ENCODE data around the gene UNC5CL.

Gene UNC5CL

GRCh38 chr6:41083072-41083471, 44.1 kb upstream of the UNC5CL start:
- no peak overlapping the region for H3K9ac ChIP-seq (ENCODE audit: low read length)
- H3K9me2 ChIP-seq (replicated peaks; ENCODE audit: insufficient read depth, low read length), result no peaks in the 10 kb centered on the region
- 0 out of 2 replicates have a peak, but pooled peaks cover 8% of the 10 kb centered on the region for H3F3A ChIP-seq (ENCODE audit: insufficient read depth)
- no peak overlapping the region for H3K27ac ChIP-seq (ENCODE audit: low read depth, low read length)
- no peak overlapping the region for H2AFZ ChIP-seq (ENCODE audit: low read depth, low read length, severe bottlenecking)
- peaks cover 44% of the 10 kb centered on the region for H3K79me2 ChIP-seq (ENCODE audit: insufficient read depth, low read length)
- no peaks in the 10 kb centered on the region for H3K27me3 ChIP-seq (ENCODE audit: low read length)
- H3K4me3 ChIP-seq (ENCODE audit: insufficient read depth, low read length, poor library complexity, severe bottlenecking), result no peak overlapping the region
- H4K20me1 ChIP-seq (ENCODE audit: low read depth, low read length), result no peaks in the 10 kb centered on the region
- no peak for TF ChIP-seq EZH2phosphoT487 (conservative IDR thresholded peaks at IDR 0.05; ENCODE audit: low read length)
- TF ChIP-seq CTCF (IDR thresholded peaks at IDR 0.05; ENCODE audit: insufficient read depth, low read length, poor library complexity, severe bottlenecking), result no peak
- H3K4me2 ChIP-seq (ENCODE audit: low read depth, low read length, poor library complexity, severe bottlenecking), result no peak overlapping the region
- H3K36me3 ChIP-seq (ENCODE audit: low read length), result peaks cover 77% of the 10 kb centered on the region
- no peaks in the 10 kb centered on the region for H3K9me3 ChIP-seq (ENCODE audit: insufficient read depth, low read length)

- H3K79me2 ChIP-seq (ENCODE audit: insufficient read depth, low read length), result peaks cover 63% of the 10 kb centered on the region
- no peaks in the 10 kb centered on the region for H3K27me3 ChIP-seq (ENCODE audit: low read length)
- no peaks in the 10 kb centered on the region for H3K9me3 ChIP-seq (ENCODE audit: insufficient read depth, low read length)
- no peak overlapping the region for H2AFZ ChIP-seq (ENCODE audit: low read depth, low read length, severe bottlenecking)
- peaks cover 56% of the 10 kb centered on the region for H3K36me3 ChIP-seq (ENCODE audit: low read length)
- no peaks in the 10 kb centered on the region for H3K9me2 ChIP-seq (replicated peaks; ENCODE audit: insufficient read depth, low read length)
- H4K20me1 ChIP-seq (ENCODE audit: low read depth, low read length), result no peaks in the 10 kb centered on the region
- H3K27ac ChIP-seq (ENCODE audit: low read depth, low read length), result peak overlapping the region; percentile 38; the same call in 1 of the 2 replicates
- no peak overlapping the region for H3K4me3 ChIP-seq (ENCODE audit: insufficient read depth, low read length, poor library complexity, severe bottlenecking)
- H3K4me2 ChIP-seq (ENCODE audit: low read depth, low read length, poor library complexity, severe bottlenecking), result peak overlapping the region; percentile 5
- TF ChIP-seq EZH2phosphoT487 (conservative IDR thresholded peaks at IDR 0.05; ENCODE audit: low read length) (no peak), CTCF (IDR thresholded peaks at IDR 0.05; ENCODE audit: insufficient read depth, low read length, poor library complexity, severe bottlenecking) (no peak)
- peaks cover 21% of the 10 kb centered on the region for H3F3A ChIP-seq (ENCODE audit: insufficient read depth)
- no peak overlapping the region for H3K9ac ChIP-seq (ENCODE audit: low read length)
These were observed 41.6 kb upstream of the UNC5CL start for GRCh38 chr6:41080621-41081020.

- H3K4me3 ChIP-seq (ENCODE audit: insufficient read depth, low read length, poor library complexity, severe bottlenecking), result no peak overlapping the region
- peaks cover 42% of the 10 kb centered on the region for H3K36me3 ChIP-seq (ENCODE audit: low read length)
- no peak overlapping the region for H2AFZ ChIP-seq (ENCODE audit: low read depth, low read length, severe bottlenecking)
- H3K79me2 ChIP-seq (ENCODE audit: insufficient read depth, low read length), result peaks cover 78% of the 10 kb centered on the region
- H3K27me3 ChIP-seq (ENCODE audit: low read length), result no peaks in the 10 kb centered on the region
- H3K9ac ChIP-seq (ENCODE audit: low read length), result no peak overlapping the region
- no peaks in the 10 kb centered on the region for H4K20me1 ChIP-seq (ENCODE audit: low read depth, low read length)
- no peaks in the 10 kb centered on the region for H3K9me3 ChIP-seq (ENCODE audit: insufficient read depth, low read length)
- no peak for TF ChIP-seq CTCF (IDR thresholded peaks at IDR 0.05; ENCODE audit: insufficient read depth, low read length, poor library complexity, severe bottlenecking)
- no peak for TF ChIP-seq EZH2phosphoT487 (conservative IDR thresholded peaks at IDR 0.05; ENCODE audit: low read length)
- H3F3A ChIP-seq (ENCODE audit: insufficient read depth), result peaks cover 36% of the 10 kb centered on the region
- H3K9me2 ChIP-seq (replicated peaks; ENCODE audit: insufficient read depth, low read length), result no peaks in the 10 kb centered on the region
- no peak overlapping the region for H3K27ac ChIP-seq (ENCODE audit: low read depth, low read length)
- H3K4me2 ChIP-seq (ENCODE audit: low read depth, low read length, poor library complexity, severe bottlenecking), result no peak overlapping the region
These were observed 40.1 kb upstream of the UNC5CL start for GRCh38 chr6:41079080-41079479.

Data from SU-DHL-6 (cell line).